ENCODE data around the gene IFI27.

Gene IFI27

DNA sequence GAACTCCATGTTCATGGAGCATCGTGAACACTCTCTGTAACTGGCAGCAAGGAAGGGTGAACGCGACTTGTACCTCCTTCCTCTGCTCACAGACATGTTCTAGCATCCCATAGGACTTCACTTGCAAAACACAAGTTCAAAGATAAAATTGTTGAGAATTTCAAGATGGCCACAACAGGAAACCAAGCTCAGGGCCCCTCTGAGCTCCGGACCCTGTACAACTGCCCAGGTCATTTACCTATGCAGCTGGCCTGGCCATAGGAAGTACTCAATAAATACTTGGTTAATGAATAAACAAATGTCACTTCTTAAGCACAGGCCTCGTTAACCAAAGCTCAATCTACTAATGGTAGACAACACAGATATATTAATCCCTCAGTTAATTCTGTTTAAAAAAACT lies 51.9 kb downstream of the IFI27 start:
- H4K20me1 ChIP-seq (ENCODE audit: insufficient read depth, low read length) = no peaks in the 10 kb centered on the region
- no peak overlapping the region for H3K9ac ChIP-seq (ENCODE audit: low read depth, low read length)
- peaks cover 6% of the 10 kb centered on the region; the same call in 1 of the 2 replicates for H3K4me1 ChIP-seq (ENCODE audit: insufficient read depth, low read length)
- ATAC-seq (ENCODE audit: insufficient read depth, low read depth) (no peak), DNase-seq (no peak)
- no peak overlapping the region for H2AFZ ChIP-seq (ENCODE audit: low read depth, low read length)
- H3K9me3 ChIP-seq (ENCODE audit: insufficient read depth, low read length, severe bottlenecking) = no peaks in the 10 kb centered on the region
- no peak overlapping the region for H3K4me3 ChIP-seq (ENCODE audit: low read depth in 1 of 2, low read length in 2 of 2)
- no peak overlapping the region for H3K4me2 ChIP-seq (ENCODE audit: insufficient read depth, low read length)
- H3K27me3 ChIP-seq (ENCODE audit: insufficient read depth, low read length, poor library complexity) = peaks cover 15% of the 10 kb centered on the region
- TF ChIP-seq, protein P1, sequence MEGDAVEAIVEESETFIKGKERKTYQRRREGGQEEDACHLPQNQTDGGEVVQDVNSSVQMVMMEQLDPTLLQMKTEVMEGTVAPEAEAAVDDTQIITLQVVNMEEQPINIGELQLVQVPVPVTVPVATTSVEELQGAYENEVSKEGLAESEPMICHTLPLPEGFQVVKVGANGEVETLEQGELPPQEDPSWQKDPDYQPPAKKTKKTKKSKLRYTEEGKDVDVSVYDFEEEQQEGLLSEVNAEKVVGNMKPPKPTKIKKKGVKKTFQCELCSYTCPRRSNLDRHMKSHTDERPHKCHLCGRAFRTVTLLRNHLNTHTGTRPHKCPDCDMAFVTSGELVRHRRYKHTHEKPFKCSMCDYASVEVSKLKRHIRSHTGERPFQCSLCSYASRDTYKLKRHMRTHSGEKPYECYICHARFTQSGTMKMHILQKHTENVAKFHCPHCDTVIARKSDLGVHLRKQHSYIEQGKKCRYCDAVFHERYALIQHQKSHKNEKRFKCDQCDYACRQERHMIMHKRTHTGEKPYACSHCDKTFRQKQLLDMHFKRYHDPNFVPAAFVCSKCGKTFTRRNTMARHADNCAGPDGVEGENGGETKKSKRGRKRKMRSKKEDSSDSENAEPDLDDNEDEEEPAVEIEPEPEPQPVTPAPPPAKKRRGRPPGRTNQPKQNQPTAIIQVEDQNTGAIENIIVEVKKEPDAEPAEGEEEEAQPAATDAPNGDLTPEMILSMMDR (IDR thresholded peaks at IDR 0.05; ENCODE audit: borderline replicate concordance, extremely low read depth, low read length, poor library complexity, severe bottlenecking) = no peak
- no peak for TF ChIP-seq EZH2 (IDR thresholded peaks at IDR 0.05; ENCODE audit: borderline replicate concordance, low read depth, low read length, severe bottlenecking)
- no peaks in the 10 kb centered on the region for H3K36me3 ChIP-seq (ENCODE audit: insufficient read depth, low read length)
- H3K79me2 ChIP-seq (ENCODE audit: insufficient read depth, low read length) = no peaks in the 10 kb centered on the region
- H3K27ac ChIP-seq (ENCODE audit: low read length) = no peak overlapping the region

DNA sequence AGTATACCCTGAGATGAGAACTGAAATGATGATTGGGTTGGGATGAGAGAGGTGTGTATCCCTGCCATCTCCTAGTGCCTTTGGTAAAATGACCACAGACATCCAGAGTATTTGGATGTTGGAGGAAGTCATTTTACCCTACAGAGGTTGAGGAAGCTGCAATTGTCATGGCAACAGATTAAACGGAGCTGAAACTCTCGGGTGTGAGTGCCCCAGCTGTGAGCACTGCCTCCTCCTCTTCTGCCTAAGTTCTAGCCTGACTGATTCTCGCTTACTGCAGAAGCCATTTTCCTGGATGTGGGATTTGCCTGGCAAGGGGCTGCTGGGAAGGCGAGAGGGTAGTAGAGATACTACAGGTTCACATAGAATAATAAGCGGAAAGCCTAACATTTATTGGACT lies 53.3 kb downstream of the IFI27 start:
- ATAC-seq (ENCODE audit: insufficient read depth, low read depth) (no peak), DNase-seq (no peak)
- TF ChIP-seq, protein P1 (IDR thresholded peaks at IDR 0.05; ENCODE audit: borderline replicate concordance, extremely low read depth, low read length, poor library complexity, severe bottlenecking) = no peak
- no peak for TF ChIP-seq EZH2 (IDR thresholded peaks at IDR 0.05; ENCODE audit: borderline replicate concordance, low read depth, low read length, severe bottlenecking)
- Histone ChIP-seq H3K4me1 (ENCODE audit: insufficient read depth, low read length) (peaks cover 6% of the 10 kb centered on the region; the same call in 1 of the 2 replicates), H3K4me2 (ENCODE audit: insufficient read depth, low read length) (no peak overlapping the region), H3K9ac (ENCODE audit: low read depth, low read length) (no peak overlapping the region), H3K27me3 (ENCODE audit: insufficient read depth, low read length, poor library complexity) (peaks cover 7% of the 10 kb centered on the region), H3K27ac (ENCODE audit: low read length) (no peak overlapping the region), H2AFZ (ENCODE audit: low read depth, low read length) (no peak overlapping the region), H4K20me1 (ENCODE audit: insufficient read depth, low read length) (no peaks in the 10 kb centered on the region), H3K79me2 (ENCODE audit: insufficient read depth, low read length) (no peaks in the 10 kb centered on the region), H3K9me3 (ENCODE audit: insufficient read depth, low read length, severe bottlenecking) (no peaks in the 10 kb centered on the region), H3K4me3 (ENCODE audit: low read depth in 1 of 2, low read length in 2 of 2) (no peak overlapping the region), H3K36me3 (ENCODE audit: insufficient read depth, low read length) (no peaks in the 10 kb centered on the region)

DNA sequence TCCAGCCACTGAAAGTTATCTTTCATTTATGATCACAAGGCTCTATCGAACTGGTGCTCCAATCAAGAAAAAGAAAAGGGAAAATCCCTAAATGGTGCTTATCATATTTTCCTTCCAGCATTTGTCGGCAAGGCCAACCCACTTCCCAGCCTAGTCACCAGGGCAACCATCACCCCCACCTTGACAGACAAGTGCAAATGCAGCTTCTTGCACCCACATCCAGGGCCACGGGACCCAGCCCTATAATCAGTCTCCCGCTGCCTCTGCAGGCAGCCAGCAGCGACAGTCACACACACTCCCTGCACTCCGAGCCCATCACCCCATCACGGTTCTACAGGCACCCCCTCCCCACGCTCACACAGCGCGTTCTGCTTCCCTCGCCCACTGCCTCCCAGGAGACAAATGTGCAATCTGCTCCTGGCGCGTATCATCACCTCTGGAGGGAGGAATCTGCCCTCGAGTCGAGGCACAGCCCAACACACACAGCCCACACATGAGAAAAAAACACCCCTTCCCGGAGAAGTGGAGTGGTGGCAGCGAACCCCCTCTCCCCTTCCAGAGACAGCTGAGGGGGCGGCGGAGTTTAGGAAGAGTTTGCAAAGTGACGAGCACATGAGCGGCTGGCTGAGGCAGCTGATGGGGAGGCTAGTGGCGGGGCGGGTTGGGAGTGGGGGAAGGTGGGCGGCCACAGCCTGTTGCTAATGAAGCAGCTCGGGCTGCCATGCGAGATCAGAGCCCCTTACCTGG lies 54.3 kb downstream of the IFI27 start:
- no peak overlapping the region for H2AFZ ChIP-seq (ENCODE audit: low read depth, low read length)
- H4K20me1 ChIP-seq (ENCODE audit: insufficient read depth, low read length) = no peaks in the 10 kb centered on the region
- DNase-seq = no peak
- peaks cover 6% of the 10 kb centered on the region; the same call in 1 of the 2 replicates for H3K4me1 ChIP-seq (ENCODE audit: insufficient read depth, low read length)
- H3K27me3 ChIP-seq (ENCODE audit: insufficient read depth, low read length, poor library complexity) = peaks cover 7% of the 10 kb centered on the region
- no peak overlapping the region for H3K4me2 ChIP-seq (ENCODE audit: insufficient read depth, low read length)
- H3K79me2 ChIP-seq (ENCODE audit: insufficient read depth, low read length) = no peaks in the 10 kb centered on the region
- no peak for ATAC-seq (ENCODE audit: insufficient read depth, low read depth)
- TF ChIP-seq, protein P1 (IDR thresholded peaks at IDR 0.05; ENCODE audit: borderline replicate concordance, extremely low read depth, low read length, poor library complexity, severe bottlenecking) = no peak
- no peak for TF ChIP-seq EZH2 (IDR thresholded peaks at IDR 0.05; ENCODE audit: borderline replicate concordance, low read depth, low read length, severe bottlenecking)
- no peak overlapping the region for H3K9ac ChIP-seq (ENCODE audit: low read depth, low read length)
- no peaks in the 10 kb centered on the region for H3K9me3 ChIP-seq (ENCODE audit: insufficient read depth, low read length, severe bottlenecking)
- H3K36me3 ChIP-seq (ENCODE audit: insufficient read depth, low read length) = no peaks in the 10 kb centered on the region
- no peak overlapping the region for H3K4me3 ChIP-seq (ENCODE audit: low read depth in 1 of 2, low read length in 2 of 2)
- no peak overlapping the region for H3K27ac ChIP-seq (ENCODE audit: low read length)
